CD8-positive, alpha-beta memory T cell (primary cell): ENCODE data around the gene PYROXD2. TPM values are rescaled to one million over a fixed set of nuclear protein-coding genes. Genes with fewer than 3 reads are reported as not detected.

ENCODE experiments used
- CTCF ChIA-PET: fragments of 350-600 bp; sonication (Branson Sonifier 250); formaldehyde crosslinking; loops from one replicate; lab custom pipeline; 2021; ENCODE audit warnings: antibody characterized with exemption; lab: Charles Lee
- POLR2A ChIA-PET: fragments of 350-600 bp; sonication (Branson Sonifier 250); formaldehyde crosslinking; loops from one replicate; lab custom pipeline; 2021; ENCODE audit warnings: antibody characterized with exemption; lab: Charles Lee
- DNase-seq, 5 donors: peaks; one replicate each; pipeline versions ENCODE4 v3.0.0 to v3.0.0-alpha.2; 2020 to 2022; ENCODE audit warnings: mixed read lengths in 1 of 5
- H3K27ac ChIP-seq: one replicate; pipeline ENCODE4 v1.7.0; 2013; ENCODE audit warnings: low read depth, mild to moderate bottlenecking, low read length, moderate library complexity
- H3K27me3 ChIP-seq: 2 replicates; pipeline ENCODE4 v1.7.0; 2013; ENCODE audit warnings: low read length, mild to moderate bottlenecking; ENCODE audit not compliant: insufficient read depth, poor library complexity, severe bottlenecking
- H3K36me3 ChIP-seq: 2 replicates; pipeline ENCODE4 v1.7.0; 2013; ENCODE audit warnings: mild to moderate bottlenecking, low read length, moderate library complexity; ENCODE audit not compliant: insufficient read depth
- H3K4me1 ChIP-seq: 2 replicates; pipeline ENCODE4 v1.7.0; 2013; ENCODE audit warnings: mild to moderate bottlenecking, low read length, moderate library complexity; ENCODE audit not compliant: insufficient read depth
- H3K4me3 ChIP-seq: 2 replicates; pipeline ENCODE4 v1.7.0; 2013; ENCODE audit warnings: mild to moderate bottlenecking, low read length
- H3K9me3 ChIP-seq: 2 replicates; pipeline ENCODE4 v1.7.0; 2013; ENCODE audit warnings: mild to moderate bottlenecking, low read length
- H3K27ac Mint-ChIP-seq, 8 donors: one replicate each; pipeline ENCODE4 v1.8.0; 2020 to 2021; ENCODE audit warnings: mixed read lengths in 8 of 8, mild to moderate bottlenecking in 6 of 8, inconsistent platforms in 3 of 8, moderate library complexity in 3 of 8
- H3K27me3 Mint-ChIP-seq, 2 donors: one replicate each; pipeline ENCODE4 v1.8.0; 2020 to 2021; ENCODE audit warnings: mixed read lengths in 2 of 2, mild to moderate bottlenecking in 1 of 2, moderate library complexity in 1 of 2
- H3K36me3 Mint-ChIP-seq, 3 donors: one replicate each; pipeline ENCODE4 v1.8.0; 2020 to 2021; ENCODE audit warnings: mixed read lengths in 3 of 3, inconsistent platforms in 1 of 3, mild to moderate bottlenecking in 1 of 3
- H3K4me1 Mint-ChIP-seq, 3 donors: one replicate each; pipeline ENCODE4 v1.8.0; 2020 to 2021; ENCODE audit warnings: mixed read lengths in 3 of 3, inconsistent platforms in 1 of 3, mild to moderate bottlenecking in 1 of 3
- H3K4me3 Mint-ChIP-seq, 7 donors: one replicate each; pipeline ENCODE4 v1.8.0; 2020 to 2021; ENCODE audit warnings: mixed read lengths in 7 of 7, mild to moderate bottlenecking in 6 of 7, moderate library complexity in 4 of 7, inconsistent platforms in 2 of 7
- H3K9me3 Mint-ChIP-seq, 5 donors: one replicate each; pipeline ENCODE4 v1.8.0; 2020 to 2022; ENCODE audit warnings: mixed read lengths in 5 of 5, mild to moderate bottlenecking in 3 of 5, moderate library complexity in 2 of 5, inconsistent platforms in 1 of 5
- polyA plus RNA-seq: library from polyadenylated mRNA; unstranded; fragments of 300-500 nt; fragmentation: Illumina TruSeq; gene quantifications from one replicate; pipeline ENCODE4 v1.2.3, GENCODE V29; 2021
- total RNA-seq, 2 experiments: library from RNA; stranded (reverse); gene quantifications; one replicate each; pipeline ENCODE4 v1.2.3, GENCODE V29; 2021

Gene PYROXD2
- total and polyA plus RNA-seq, 3 experiments from 2014 or later, result 3.6 to 5.3 (median 4.0) TPM

DNA sequence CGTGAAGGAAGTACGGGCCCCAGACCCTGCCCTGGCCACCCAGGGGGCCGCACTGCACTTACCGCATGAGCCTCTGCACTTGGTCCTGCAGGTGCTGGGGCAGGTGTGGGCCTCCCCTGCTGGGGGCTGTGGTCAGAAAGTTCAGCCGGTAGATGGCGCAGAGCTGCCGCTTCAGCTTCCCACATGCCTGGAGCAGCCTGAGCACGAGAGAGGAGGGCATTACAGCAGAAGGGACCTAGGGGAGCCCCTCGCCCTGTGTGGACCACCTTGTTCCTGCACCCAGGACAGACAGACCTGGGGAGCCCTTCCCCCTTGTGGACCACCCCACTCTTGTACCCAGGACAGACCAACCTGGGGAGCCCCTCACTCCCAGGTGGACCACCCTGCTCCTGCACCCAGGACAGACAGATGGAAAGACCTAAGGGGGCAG lies 8.7 kb upstream of the PYROXD2 start:
- Mint-ChIP-seq H3K27me3 (no peaks in the 10 kb centered on the region), H3K4me3 (no peak overlapping the region), H3K4me1 (no peaks in the 10 kb centered on the region), H3K27ac (peak overlapping the region in 1 of 8 donors; percentile 79), H3K36me3 (peaks cover 0 to 80% (median 6%) of the 10 kb centered on the region in 3 donors), H3K9me3 (no peaks in the 10 kb centered on the region)
- CTCF ChIA-PET, result no interaction called here
- H3K4me1 ChIP-seq, result no peaks in the 10 kb centered on the region
- no peaks in the 10 kb centered on the region for H3K27me3 ChIP-seq
- POLR2A ChIA-PET, result no interaction called here
- H3K9me3 ChIP-seq, result no peaks in the 10 kb centered on the region
- DNase-seq, result peak in 1 of 5 donors; percentile 32
- peaks cover 19% of the 10 kb centered on the region for H3K36me3 ChIP-seq
- H3K27ac ChIP-seq, result no peak overlapping the region
- no peak overlapping the region for H3K4me3 ChIP-seq

DNA sequence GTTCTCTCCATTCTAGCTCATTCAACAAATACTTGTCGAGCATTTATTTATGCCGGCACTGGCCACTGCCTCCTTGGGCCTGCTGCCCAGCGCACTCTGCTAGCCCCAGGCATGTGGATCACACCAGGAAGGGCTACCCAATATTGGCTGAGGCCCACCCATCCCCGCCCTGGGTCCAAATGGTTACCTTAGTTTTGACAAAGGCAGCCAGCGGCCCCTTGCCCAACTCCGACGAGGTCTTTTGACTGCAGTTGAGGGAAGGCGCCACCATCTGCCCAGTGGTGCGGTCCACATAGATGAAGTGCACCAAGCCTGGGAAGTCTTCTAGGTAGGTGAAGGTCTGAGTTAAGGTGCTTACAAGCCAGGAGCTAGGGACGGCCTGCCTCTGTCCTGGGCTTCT lies 7.2 kb upstream of the PYROXD2 start:
- no peaks in the 10 kb centered on the region for H3K4me1 Mint-ChIP-seq
- Histone ChIP-seq H3K4me3 (no peak overlapping the region), H3K9me3 (no peaks in the 10 kb centered on the region), H3K36me3 (peaks cover 14% of the 10 kb centered on the region), H3K27me3 (no peaks in the 10 kb centered on the region), H3K4me1 (no peaks in the 10 kb centered on the region), H3K27ac (no peak overlapping the region)
- CTCF ChIA-PET, result interaction anchor here (1.2 kb wide), 1 partner anchor 12 kb away, joined by 3 read pairs; no protein-coding TSS in a partner anchor
- H3K36me3 Mint-ChIP-seq, result peaks cover 0 to 81% (median 7%) of the 10 kb centered on the region in 3 donors
- H3K4me3 Mint-ChIP-seq, result no peak overlapping the region
- peak in 1 of 5 donors; percentile 26 for DNase-seq
- POLR2A ChIA-PET, result no interaction called here
- peak overlapping the region in 1 of 8 donors; percentile 32 for H3K27ac Mint-ChIP-seq
- H3K9me3 Mint-ChIP-seq, result no peaks in the 10 kb centered on the region
- no peaks in the 10 kb centered on the region for H3K27me3 Mint-ChIP-seq

DNA sequence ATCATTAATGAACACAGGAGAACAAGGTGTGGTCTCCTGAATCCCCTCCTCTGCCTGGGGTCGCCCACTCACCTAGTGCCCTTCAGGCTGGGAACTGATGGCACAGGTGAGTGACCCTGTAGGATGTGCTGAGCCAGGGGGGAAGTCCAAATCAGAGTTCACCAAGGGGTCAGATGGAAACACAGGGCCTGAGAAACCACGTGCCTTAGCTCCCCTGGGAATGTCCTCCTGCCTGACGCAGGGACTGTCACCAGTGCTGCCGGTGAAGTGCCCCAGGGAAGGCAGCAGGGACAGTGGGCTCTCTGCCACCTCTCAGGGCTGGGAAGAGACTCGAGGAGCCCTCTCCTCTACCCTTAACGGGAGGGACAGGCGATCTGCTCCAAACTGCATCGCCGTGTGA lies 5.8 kb upstream of the PYROXD2 start:
- H3K9me3 ChIP-seq, result no peaks in the 10 kb centered on the region
- peaks cover 14% of the 10 kb centered on the region for H3K36me3 ChIP-seq
- Mint-ChIP-seq H3K27ac (peak overlapping the region in 2 of 8 donors; percentile 46 to 47), H3K36me3 (peaks cover 0 to 85% (median 9%) of the 10 kb centered on the region in 3 donors), H3K4me3 (no peak overlapping the region), H3K9me3 (no peaks in the 10 kb centered on the region), H3K4me1 (peaks cover 0 to 1% (median 0%) of the 10 kb centered on the region in 3 donors), H3K27me3 (no peaks in the 10 kb centered on the region)
- no peak overlapping the region for H3K27ac ChIP-seq
- H3K4me1 ChIP-seq, result no peaks in the 10 kb centered on the region
- H3K4me3 ChIP-seq, result no peak overlapping the region
- ChIA-PET CTCF (no interaction called here), POLR2A (no interaction called here)
- H3K27me3 ChIP-seq, result no peaks in the 10 kb centered on the region
- peak in 1 of 5 donors; percentile 30 for DNase-seq

DNA sequence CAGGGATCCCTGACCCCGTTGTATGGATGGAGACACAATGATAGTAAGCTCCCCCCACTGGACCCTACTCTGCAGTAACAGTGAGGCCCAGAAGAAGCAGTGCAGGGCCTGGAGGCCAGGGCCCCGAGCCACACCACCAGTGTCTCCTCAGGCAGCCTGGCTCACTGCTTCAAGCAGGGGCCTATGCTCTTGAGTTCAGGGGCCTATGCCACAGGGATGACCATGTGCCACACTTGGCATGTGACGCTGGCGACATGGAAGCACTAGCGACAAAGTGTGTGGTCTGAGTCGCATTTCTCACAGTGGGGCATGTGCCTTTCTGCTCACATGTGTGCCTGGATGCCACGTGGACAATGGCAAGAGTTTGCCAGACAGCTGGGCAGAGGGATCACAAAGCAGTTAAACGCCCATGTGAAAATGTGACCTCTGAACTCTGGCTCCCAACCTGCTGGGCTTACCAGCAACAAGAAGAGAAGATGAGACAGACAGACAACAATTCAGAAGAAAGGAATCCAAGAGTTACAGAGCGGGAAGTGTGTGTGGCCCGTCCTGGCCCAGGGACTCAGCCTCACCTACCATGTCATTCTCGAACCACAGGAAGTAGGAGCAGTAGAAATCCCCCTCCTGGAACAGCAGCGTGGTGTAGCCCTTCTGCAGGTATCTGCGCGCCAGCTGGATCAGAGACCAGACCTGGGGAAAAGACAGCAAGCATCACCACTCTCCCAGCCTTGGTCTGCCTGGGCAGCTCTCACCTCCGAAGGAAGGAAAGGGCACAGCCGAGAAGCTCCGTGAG lies 4.7 kb upstream of the PYROXD2 start:
- peak in 1 of 5 donors; percentile 25 for DNase-seq
- Histone ChIP-seq H3K4me1 (peaks cover 8% of the 10 kb centered on the region), H3K36me3 (peaks cover 14% of the 10 kb centered on the region), H3K27ac (no peak overlapping the region), H3K27me3 (no peaks in the 10 kb centered on the region), H3K4me3 (no peak overlapping the region), H3K9me3 (no peaks in the 10 kb centered on the region)
- Mint-ChIP-seq H3K27ac (peak overlapping the region in 2 of 8 donors; percentile 36 to 84), H3K9me3 (no peaks in the 10 kb centered on the region), H3K4me3 (no peak overlapping the region), H3K27me3 (no peaks in the 10 kb centered on the region), H3K4me1 (peaks cover 6 to 10% (median 7%) of the 10 kb centered on the region in 3 donors), H3K36me3 (peaks cover 0 to 77% (median 9%) of the 10 kb centered on the region in 3 donors)
- ChIA-PET POLR2A (no interaction called here), CTCF (no interaction called here)

DNA sequence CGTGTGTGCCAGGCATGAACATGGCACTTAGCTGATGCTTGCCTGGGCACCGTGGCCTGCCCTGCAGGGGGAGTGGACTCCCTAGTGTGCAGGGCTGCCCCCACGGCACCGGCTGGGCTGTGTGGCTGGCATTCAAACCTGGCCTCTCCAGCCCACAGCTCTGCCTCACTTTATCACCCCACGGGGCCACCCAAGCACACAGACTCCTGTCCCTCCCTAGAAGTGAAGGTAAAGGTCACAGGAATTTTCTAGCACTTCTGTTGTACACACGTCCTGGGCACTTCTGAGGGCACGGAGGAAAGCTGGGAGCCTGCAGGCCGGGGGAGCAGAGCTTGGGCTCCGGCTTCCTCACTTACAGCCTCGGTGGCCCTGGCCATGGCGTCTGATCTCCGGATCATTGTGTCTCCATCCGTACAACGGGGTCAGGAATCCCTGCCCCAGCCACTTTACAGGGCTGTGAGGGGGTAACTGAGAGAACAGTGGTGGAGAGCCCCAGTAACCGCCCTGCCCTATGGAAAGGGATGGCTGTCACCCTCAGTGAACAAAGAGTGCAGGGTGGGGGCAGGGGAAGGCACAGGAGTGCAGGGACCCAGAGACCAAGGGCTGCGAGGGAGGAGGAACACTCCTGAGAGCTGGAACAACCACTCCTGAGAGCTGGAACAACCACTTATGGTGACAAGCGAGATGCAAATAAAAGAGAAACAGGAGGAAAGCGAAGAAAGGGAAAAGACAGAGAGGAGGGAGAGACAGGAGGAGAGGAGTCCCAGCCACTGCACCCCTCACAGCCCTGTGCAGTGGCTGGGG lies 3.9 kb upstream of the PYROXD2 start:
- peak in 1 of 5 donors; percentile 21 for DNase-seq
- Histone ChIP-seq H3K36me3 (peaks cover 14% of the 10 kb centered on the region), H3K4me1 (peaks cover 16% of the 10 kb centered on the region), H3K9me3 (no peaks in the 10 kb centered on the region), H3K4me3 (no peak overlapping the region), H3K27ac (no peak overlapping the region), H3K27me3 (no peaks in the 10 kb centered on the region)
- no peaks in the 10 kb centered on the region for H3K27me3 Mint-ChIP-seq
- H3K4me3 Mint-ChIP-seq, result no peak overlapping the region
- POLR2A ChIA-PET, result no interaction called here
- peak overlapping the region in 5 of 8 donors; percentile 35 to 91 (median 83) for H3K27ac Mint-ChIP-seq
- peaks cover 0 to 69% (median 9%) of the 10 kb centered on the region in 3 donors for H3K36me3 Mint-ChIP-seq
- H3K9me3 Mint-ChIP-seq, result no peaks in the 10 kb centered on the region
- H3K4me1 Mint-ChIP-seq, result peaks cover 14 to 18% (median 14%) of the 10 kb centered on the region in 3 donors
- CTCF ChIA-PET, result no interaction called here

DNA sequence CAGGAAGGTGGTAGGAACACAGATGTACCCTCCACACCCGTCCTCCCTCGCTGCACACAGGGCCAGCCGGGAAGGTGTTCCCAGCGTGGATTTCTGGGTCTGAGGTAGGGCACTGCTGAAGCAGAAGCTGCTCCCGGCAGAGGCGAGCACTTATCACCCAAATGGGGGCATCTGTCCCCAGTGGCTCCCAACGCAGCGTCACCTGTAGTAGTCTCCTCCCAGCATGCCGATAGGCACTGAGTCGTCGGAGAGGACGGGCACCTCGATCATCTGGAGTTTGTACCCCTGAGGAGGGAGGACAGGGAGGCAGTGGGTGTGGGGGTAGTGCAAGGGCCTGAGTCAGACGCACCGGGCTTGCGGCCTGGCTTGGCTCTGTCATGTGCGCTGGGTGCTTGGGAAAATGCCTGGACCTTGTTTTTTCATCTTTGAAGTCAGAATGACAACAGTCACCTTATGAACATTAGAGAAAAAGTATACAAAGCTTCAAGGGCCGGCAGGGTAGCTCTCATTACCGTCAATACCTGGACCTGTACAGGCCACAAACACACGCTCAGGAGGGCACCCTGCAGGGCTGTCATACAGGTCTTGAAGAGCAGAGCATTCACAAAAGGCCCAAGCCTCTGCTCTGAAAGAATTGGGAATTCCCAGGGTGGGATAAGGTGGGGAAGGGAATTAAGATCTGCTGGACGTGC lies 3.1 kb upstream of the PYROXD2 start:
- Histone ChIP-seq H3K4me3 (no peak overlapping the region), H3K27ac (no peak overlapping the region), H3K9me3 (no peaks in the 10 kb centered on the region), H3K27me3 (no peaks in the 10 kb centered on the region), H3K4me1 (peaks cover 16% of the 10 kb centered on the region), H3K36me3 (peaks cover 14% of the 10 kb centered on the region)
- no peaks in the 10 kb centered on the region for H3K9me3 Mint-ChIP-seq
- ChIA-PET CTCF (no interaction called here), POLR2A (no interaction called here)
- H3K27ac Mint-ChIP-seq, result peak overlapping the region in 1 of 8 donors; percentile 71
- H3K4me1 Mint-ChIP-seq, result peaks cover 17 to 22% (median 17%) of the 10 kb centered on the region in 3 donors
- no peak overlapping the region for H3K4me3 Mint-ChIP-seq
- H3K27me3 Mint-ChIP-seq, result no peaks in the 10 kb centered on the region
- H3K36me3 Mint-ChIP-seq, result peaks cover 0 to 62% (median 9%) of the 10 kb centered on the region in 3 donors
- peak in 1 of 5 donors; percentile 28 for DNase-seq

DNA sequence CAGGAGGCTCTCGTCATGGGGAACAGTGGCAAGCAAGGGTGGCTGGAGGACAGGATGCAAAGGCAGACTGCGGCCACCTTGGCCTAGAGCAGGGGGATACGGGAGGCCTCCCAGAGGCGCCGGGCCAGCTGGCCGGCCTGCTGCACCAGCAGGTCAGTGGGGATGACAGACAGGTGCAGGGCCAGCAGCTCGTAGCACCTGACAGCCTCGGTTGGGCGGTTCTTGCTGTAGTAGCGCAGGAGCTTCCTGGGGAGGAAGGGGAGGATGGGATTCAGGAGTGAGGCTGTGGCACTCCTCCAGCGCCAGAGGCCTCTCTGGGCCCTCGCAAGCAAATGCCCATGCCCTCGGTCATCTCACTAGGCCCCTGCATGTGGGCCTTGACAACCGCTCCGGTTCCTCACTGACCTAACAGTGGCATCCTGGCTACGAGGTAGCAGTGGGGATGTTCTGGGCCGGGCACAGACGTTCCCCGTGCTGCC lies 2.5 kb upstream of the PYROXD2 start:
- Histone ChIP-seq H3K27ac (no peak overlapping the region), H3K4me1 (peaks cover 16% of the 10 kb centered on the region), H3K27me3 (no peaks in the 10 kb centered on the region), H3K36me3 (peaks cover 8% of the 10 kb centered on the region), H3K9me3 (no peaks in the 10 kb centered on the region), H3K4me3 (no peak overlapping the region)
- CTCF ChIA-PET, result interaction anchor here (1.5 kb wide), 1 partner anchor 8 kb away, joined by 5 read pairs; no protein-coding TSS in a partner anchor
- Mint-ChIP-seq H3K9me3 (no peaks in the 10 kb centered on the region), H3K27me3 (no peaks in the 10 kb centered on the region), H3K27ac (peak overlapping the region in 1 of 8 donors; percentile 68), H3K4me1 (peaks cover 17 to 28% (median 22%) of the 10 kb centered on the region in 3 donors), H3K4me3 (no peak overlapping the region), H3K36me3 (peaks cover 0 to 57% (median 7%) of the 10 kb centered on the region in 3 donors)
- POLR2A ChIA-PET, result no interaction called here
- DNase-seq, result peak in 1 of 5 donors; percentile 28
